Anterior cingulate cortex (tissue), 58 donors: Measurements from ENCODE around the gene BRD3.
"Not testable (repeated sequence)": the region's sequence is repeated elsewhere in the genome, so short reads cannot be mapped to it uniquely, and the experiment has no call there.

ENCODE experiments used
- DNase-seq, 58 donors: peaks; one replicate each; lab custom pipeline; 2025; lab: John Stamatoyannopoulos, UW

Gene BRD3

DNA sequence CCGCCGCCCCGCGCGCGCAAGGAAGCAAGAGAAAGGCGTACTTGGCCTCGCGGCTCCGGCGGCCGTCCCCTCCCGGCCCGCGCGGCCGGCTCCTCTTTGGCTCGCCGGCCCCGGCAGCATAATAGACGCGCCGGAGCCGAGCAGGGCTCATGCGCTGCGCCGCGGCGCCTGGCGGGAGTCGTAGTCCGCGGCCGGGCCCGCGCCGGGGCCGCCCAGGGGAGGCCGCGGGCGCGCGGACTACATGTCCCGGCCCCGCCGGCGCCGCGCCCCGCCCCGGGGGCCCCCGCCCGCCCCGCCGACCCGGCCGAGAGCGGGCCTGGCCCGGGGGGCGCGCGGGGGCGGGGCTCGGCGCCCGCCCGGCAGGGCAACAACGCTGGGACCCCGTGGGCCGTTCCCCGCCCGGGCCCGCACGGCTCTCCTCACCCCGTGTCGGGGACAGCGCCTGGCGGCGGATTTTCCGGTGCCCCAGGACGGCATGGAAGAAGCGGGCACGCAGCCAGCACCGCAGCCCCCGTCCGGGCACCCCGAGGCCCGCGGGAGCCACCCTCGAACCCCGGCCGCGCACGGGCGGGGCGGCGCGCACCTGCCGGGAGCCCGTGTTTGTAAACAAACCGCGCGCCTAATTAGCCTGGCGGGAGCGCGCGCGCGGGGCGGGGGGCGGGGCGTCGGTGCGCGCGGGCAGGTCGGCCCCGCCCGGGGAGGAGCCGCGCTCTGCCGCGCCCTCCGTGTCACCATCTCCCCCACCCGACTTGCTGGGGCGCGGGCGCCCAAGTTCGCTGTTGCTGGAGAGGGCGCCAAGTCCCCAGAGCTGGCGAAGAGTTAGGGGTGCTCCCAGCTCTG lies at the start of gene BRD3:
Gene BRD3, minus strand, starts transcription at position 123 of the 840 bp plus-strand sequence. CDS start 14,549 bp downstream, outside the sequence.
- DNase-seq = peak in 53 of 58 donors; percentile 29 to 87 (median 72)

DNA sequence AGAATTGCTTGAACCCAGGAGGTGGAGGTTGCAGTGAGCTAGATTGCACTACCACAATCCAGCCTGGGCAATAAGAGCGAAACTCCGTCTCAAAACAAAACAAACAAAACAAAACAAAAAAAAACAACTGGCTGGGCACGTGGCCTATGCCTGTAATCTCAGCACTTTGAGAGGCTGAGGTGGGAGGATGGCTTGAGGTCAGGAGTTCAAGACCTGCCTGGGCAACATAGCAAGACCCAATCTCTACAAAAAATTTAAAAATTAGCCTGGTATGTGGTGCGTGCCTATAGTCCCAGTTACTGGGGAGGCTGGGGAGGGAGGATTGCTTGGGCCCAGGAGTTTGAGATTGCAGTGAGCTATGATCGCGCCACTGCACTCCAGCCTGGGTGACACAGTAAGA lies 44.7 kb upstream of the BRD3 start:
- DNase-seq = no peak

DNA sequence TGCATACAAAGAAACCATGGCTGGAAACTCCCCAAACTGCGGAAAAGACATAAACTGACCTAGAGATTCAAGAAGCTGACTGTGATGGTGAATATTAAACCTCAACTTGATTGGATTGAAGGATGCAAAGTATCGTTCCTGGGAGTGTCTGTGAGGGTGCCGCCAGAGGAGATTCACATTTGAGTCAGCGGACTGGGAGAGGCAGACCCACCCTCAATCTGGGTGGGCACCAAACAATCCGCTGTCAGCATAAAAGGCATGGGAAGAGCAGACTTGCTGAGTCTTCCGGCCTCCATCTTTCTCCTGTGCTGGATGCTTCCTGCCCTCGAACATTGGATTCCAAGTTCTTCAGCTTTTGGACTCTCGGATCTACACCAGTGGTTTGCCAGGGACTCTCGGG lies 43.2 kb upstream of the BRD3 start:
- no peak for DNase-seq

DNA sequence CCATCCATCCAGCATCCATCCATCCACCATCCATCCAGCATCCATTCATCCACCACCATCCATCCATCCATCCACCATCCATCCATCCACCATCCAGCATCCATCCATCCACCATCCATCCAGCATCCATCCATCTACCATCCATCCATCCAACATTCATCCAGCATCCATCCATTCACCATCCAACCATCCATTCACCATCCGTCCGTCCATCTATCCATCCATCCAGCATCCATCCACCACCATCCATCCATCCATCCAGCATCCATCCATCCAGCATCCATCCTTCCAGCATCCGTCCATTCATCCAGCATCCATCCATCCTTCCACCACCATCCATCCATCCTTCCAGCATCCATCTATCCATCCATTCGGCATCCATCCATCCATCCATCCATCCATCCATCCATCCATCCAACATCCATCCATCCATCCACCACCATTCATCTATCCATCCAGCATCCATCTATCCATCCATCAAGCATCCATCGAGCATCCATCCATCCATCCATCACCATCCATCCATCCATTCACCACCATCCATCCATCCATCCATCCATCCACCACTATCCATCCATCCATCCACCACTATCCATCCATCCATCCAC lies 35.7 kb upstream of the BRD3 start:
- DNase-seq = no peak

DNA sequence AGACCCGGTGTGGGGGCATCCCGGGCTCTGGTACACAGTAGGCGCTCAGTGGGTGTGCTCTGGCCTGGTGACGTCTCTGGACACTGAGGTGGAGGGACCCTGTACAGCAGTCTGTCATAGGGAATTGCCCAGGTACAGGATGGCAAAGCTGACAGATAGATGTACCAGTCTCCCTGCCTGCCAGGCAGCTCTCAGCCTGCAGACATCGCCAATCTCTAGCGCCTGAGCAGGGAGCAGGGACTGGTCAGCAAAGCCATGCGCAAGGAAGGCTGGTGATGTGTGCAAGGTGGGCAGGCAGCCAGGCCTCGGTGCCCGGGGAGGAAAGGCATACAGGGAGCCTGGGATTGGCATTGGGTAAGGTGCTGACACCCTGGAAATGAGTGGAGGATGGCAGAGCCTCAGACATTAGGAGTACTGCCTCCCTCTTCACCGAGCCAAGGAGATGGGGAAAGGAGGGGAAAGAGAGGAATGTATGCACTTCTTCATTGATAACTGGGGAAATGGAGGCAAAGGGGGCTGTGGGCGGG lies 33.9 kb upstream of the BRD3 start:
- DNase-seq = no peak

DNA sequence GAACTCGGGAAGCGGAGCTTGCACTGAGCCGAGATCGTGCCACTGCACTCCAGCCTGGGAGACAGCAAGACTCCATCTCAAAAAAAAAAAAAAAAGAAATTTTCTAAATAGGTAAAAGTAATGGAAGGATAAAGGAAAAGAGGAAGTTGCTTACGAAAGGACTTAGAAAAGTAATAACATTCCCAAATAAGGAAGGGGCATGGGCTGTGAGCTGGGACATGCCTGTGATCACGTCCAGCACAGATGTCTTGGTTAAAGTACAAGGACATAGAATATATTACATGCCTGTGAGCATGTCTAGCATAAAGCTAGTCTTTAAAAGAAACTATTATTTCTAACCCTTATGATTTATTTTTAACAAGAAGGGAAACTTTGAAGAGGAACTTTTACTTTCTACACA lies 33.3 kb upstream of the BRD3 start:
- DNase-seq = not testable (repeated sequence)

DNA sequence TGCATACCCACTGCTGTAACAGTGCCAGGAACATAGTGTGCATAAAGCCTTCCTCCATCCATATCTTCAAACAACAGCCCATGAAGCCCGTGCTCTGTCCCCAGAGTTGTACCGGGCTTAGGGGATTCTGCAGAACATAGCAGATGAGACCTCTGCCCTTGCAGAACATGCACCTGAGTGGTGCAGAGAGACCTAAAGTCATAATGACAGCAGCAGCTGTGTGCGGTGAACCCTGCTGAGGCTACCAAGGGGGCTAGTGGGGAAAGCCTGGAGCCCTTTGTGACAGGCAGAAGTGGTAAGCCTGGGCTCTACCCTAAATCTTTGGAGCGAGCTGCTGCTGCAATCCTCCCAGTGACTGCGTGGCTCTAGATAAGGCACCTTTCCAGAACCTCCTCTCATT lies 32.2 kb upstream of the BRD3 start:
- no peak for DNase-seq

DNA sequence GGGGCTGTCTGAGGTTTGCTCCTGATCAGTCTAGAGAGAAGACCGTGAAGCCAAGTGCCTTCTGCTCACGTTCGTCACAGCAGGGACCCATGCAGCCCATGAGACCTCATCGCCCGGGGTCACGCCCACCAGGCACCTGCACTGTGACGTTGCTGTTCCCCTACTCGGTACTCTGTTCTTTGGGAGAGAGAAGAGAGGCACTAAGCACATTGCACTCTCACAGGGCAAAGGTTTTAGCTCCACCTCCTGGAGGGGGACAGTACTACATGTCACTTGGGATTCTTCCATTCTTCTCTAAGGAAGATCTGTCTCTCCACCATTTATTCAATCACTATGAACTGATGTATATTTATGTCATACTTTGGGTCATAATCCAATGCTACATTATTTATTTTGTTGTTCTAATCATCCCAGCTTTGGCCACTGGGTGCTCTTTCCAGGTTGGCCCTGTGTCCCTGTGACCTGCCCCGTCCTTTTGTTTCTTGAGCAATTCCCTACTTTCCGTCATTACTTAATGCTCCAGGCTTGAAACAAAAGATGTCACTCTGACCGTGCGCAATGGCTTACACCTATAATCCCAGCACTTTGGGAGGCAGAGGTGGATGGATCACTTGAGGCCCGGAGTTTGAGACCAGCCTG lies 31.4 kb upstream of the BRD3 start:
- DNase-seq = no peak

DNA sequence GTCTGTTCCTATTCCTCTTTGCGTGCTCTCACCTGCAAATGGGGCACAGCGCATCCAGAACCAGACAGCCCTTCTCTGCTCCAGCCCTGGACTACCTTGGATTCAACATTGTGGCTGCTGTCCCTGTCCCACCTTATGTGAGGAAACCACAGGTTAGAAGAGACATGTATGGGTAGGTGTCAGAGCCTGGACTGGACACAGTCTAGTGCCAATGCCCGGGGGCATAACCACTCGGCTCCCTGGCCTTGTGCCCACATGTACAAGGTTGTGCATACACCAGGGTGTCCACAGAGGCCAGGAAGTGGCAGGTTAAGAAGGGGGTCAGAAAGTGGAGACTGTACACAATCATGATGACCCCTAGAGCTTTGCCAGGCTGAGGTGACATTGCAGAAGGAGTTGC lies 22.1 kb upstream of the BRD3 start:
- no peak for DNase-seq

DNA sequence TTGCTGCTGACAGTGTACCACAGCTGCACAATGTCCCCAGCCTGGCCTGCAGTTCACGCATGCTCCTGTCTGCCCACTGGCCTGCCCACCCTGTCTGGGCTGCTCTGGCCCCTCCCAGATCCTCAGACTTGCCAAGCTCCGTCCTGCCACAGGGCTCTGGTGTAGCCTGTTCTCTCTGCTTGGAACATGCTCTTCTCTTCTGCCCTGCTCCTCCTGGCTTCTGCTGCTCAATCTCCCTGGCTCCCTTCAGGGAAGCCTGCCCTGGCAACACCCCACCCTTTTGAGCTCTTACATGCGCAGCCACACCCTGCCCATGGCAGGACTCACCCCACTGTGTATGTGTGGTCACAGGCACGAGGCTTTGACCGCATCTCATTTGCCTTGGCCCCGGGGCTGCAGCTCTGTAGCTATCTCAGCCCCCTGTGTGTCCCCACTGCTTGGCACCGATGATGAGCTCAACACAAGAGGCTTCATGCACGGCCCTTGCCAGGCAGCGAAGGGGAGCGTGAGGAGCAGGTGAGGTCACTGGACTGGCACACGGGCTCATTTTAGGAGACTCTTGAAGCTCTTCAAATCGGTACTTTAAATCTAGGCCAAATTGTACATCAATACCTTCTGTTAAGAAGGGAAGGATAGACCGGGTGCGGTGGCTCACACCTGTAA lies 20.4 kb upstream of the BRD3 start:
- no peak for DNase-seq

DNA sequence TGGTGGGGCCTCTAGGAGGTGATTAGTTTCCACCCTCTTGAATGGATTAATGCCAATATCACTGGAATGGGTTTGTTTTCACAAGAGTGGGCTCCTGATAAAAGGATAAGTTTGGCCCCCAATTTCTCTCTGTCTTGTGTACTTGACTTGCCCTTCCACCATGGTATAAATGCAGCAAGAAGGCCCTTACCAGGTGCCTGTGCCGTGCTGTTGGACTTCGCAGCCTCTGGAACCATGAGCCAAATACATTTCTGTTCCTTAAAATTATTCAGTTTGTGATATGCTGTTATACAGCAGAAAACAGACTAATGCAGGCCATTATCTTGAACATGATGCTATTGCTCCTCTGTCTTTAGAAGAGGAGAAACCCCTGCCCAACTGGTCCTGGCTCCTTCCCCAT lies 17.8 kb upstream of the BRD3 start:
- no peak for DNase-seq

DNA sequence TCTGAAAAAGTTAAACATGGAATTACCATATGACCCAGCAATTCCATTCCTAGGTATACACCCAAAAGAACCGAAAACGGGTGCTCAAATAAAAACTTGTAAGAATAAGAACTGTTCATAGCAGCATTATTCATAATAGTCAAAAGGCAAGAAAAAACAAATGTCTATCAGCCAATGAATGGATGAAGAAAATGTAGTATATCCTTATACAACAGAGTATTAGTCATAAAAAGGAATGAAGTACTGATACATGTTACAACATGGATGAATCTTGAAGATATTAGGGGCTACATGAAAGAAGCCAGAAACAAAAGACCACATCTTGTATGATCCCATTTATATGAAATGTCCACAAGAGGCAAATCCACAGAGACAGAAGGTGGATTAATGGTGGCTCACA lies 15.6 kb upstream of the BRD3 start:
- no peak for DNase-seq

DNA sequence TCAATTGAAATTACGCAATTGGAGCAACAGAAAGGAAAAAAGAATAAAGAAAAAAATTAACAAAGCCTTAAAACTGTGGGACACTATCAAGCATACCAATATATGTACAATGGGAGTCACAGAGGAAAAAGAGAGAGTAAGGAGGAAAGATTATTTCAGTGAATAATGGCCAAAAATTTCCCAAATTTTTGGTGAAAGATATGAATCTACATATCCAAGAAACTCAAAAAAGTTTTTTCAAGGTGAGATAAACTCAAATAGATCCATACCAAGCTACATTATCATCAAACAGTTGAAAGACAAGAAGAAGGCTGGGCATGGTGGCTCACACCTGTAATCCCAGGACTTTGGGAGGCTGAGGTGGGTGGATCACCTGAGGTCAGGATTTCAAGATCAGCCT lies 8.8 kb upstream of the BRD3 start:
- DNase-seq = no peak

DNA sequence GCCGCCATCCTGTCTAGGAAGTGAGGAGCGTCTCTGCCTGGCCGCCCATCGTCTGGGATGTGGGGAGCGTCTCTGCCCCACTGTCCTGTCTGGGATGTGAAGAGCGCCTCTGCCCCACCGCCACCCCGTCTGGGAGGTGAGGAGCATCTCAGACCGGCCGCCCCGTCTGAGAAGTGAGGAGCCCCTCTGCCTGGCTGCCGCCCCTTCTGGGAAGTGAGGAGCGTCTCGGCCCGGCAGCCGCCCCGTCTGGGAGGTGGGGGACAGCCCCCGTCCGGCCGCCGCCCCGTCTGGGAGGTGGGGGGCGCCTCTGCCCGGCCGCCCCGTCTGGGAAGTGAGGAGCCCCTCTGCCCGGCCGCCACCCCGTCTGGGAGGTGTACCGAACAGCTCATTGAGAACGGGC lies 7.9 kb upstream of the BRD3 start:
- not testable (repeated sequence) for DNase-seq

DNA sequence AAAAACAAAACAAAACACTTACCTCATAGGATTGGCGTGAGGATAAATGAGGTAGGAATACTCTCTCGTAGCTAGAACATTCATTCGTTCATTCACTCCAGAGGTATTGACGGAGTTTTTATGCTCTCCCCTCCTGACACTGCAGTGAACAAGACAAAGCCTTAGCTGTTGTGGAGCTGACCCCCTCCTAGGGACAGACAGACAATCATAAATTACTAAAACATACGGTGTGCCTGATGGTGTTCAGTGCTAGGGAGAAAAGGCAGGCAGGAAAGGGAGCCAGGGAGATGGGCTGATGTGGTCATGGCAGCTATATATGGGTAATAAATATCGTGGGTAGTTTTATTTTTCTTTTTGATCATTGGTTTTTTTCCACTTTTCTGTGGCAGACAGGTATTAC lies 5.7 kb upstream of the BRD3 start:
- DNase-seq = no peak

DNA sequence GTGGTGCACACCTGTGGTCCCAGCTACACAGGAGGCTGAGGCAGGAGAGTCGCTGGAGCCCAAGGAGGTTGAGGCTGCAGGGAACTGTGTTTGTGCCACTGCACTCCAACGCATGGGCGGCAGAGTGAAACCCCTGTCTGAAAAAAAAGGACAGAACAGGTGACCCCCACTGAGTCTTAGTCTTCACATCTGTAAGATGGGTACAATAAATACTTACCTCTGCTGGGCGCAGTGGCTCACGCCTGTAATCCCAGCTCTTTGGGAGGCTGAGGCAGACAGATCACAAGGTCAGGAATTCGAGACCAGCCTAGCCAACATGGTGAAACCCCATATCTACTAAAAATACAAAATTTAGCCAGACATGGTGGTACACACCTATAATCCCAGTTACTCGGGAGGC lies 4.9 kb upstream of the BRD3 start:
- not testable (repeated sequence) for DNase-seq

DNA sequence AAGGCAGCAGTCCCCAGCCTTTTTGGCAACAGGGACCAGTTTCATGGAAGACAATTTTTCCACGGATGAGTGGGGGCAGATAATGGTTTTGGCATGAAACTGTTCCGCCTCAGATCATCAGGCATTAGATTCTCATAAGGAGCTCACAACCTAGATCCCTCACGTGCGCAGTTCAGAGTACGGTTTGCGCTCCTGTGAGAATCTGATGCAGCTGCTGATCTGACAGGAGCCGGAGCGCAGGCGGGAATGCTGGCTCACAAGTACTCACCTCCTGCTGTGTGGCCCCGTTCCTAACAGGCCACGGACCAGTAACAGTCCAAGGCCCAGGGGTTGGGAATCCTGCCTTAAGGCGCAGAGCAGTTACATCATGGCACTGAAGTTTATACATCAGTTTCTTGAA lies 3.3 kb upstream of the BRD3 start:
- no peak for DNase-seq

DNA sequence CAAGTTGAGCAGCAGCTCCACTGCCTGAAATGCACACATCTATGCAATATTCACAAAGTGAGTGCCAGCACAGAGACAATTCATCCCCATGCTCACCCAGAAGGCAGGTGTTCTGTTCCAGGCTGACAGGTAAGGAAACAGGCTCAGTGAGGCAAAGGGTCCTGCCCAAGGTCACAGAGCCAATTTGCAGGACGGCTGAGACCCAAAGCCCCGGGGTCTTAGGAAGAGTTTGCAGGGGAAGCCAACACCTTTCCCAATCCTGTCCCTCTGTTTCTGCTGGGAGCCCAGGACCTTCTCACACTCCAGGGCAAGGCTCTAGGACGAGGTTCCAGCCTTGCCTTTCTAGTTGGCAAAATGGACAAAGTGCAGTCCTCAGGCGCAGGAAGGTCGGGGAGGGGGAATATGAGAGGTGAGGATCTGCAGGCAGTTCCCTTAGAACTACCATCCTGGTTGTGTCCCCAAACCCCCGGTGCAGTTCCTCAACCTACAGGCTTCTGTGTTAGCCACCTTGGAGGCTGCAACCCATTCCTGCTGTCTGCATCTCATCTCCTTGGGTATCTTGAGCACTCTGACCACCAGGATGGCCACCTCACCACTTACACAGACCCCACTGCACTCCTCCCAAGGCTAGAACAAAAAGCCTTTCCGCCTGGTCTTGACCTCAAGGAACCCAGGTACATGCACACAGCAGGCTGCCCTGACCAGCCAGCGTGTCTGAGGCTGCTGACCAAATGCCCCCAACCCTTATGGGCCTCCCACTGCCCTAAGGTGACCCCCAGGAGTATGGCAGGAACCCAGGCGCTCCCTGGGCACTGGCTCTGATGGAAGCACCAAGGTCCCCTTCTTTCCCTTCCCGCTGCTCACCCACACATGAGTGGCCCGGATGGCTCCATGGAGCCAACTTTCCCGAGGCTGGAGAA lies 1.9 kb upstream of the BRD3 start:
- DNase-seq = no peak

DNA sequence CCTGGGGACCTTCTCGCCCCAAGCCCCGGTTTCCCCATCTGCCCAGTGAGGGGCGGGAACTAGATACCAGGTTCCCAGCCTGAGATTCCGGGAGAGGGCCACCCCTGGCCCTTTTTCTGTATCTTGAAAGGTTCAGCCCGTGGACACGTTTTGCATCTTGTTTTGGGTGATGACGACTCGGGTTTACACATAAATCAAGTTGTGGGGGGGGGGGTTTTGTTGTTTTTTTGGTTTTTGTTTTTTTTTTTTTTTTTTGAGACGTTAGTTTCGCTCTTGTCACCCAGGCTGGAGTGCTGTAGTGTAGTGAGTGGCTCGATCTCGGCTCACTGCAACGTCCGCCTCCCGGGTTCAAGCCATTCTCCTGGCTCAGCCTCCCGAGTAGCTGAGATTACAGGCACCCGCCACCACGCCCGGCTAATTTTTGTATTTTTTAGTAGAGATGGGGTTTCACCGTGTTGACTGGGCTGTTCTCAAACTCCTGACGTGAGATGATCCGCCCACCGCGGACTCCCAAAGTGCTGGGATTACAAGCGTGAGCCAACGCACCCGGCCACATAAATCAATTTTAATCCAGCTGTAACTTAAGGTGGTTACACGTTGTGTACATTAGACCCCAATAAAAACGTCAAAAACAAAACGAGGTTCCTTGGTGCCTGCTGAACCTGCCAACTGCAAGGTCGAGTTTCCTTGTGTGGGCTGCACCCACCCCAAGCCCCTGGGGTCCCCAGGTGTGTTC lies 1.1 kb upstream of the BRD3 start:
- DNase-seq = no peak
